HepG2 (cell line): ENCODE data around the gene TRIM49D1. TPM values are rescaled to one million over a fixed set of nuclear protein-coding genes. Genes with fewer than 3 reads are reported as not detected.
"Not testable (repeated sequence)": the region's sequence is repeated elsewhere in the genome, so short reads cannot be mapped to it uniquely, and the experiment has no call there.

Source experiments
- ATAC-seq: fragments of 200-7000 bp; cut with Tn5 transposase; 3 replicates; pipeline ENCODE4 v1.9.1; 2020; ENCODE audit warnings: mild to moderate bottlenecking, moderate library complexity
- BruUV-seq: library from RNA; stranded (reverse); fragments of 400-500 nt; replicated peaks from 2 replicates; lab custom pipeline; 2021; lab: Mats Ljungman, UMichigan
- CTCF ChIA-PET: fragments of 300-600 bp; formaldehyde crosslinking; extraction: SDS; loops from one replicate; lab custom pipeline; 2021; ENCODE audit warnings: low total read pairs, inconsistent platforms, low intra/inter-chr PET ratio; lab: Yijun Ruan, JAX
- POLR2A ChIA-PET: fragments of 350-600 bp; sonication (Branson Sonifier 250); formaldehyde crosslinking; loops from one replicate; lab custom pipeline; 2020; ENCODE audit warnings: antibody characterized with exemption, inconsistent platforms; lab: Yijun Ruan, JAX
- DNase-seq: peaks from one replicate; pipeline ENCODE4 v3.0.0-alpha.2; 2015; ENCODE audit warnings: low spot score
- FAIRE-seq: peaks from 3 replicates; lab custom pipeline; 2011; peaks lifted over from hg19 to GRCh38; lab: Jason Lieb, UNC
- H2AFZ ChIP-seq: one replicate; pipeline ENCODE4 v1.6.1; 2011; ENCODE audit warnings: low read length, inconsistent platforms
- H3K27ac ChIP-seq: fragments of 300-600 bp; 3 replicates; pipeline ENCODE4 v1.8.0; 2011; ENCODE audit warnings: mixed run types, mild to moderate bottlenecking, mixed read lengths, low read length, inconsistent platforms; ENCODE audit not compliant: insufficient read depth; ENCODE audit errors: extremely low read length
- H3K27me3 ChIP-seq, 2 experiments: fragments of 200-600 bp in 1 of 2; 2 replicates in 1 of 2; 3 replicates in 1 of 2; pipeline versions ENCODE4 v1.6.0 to v1.8.0; 2011; ENCODE audit warnings: low read length in 2 of 2, mild to moderate bottlenecking in 2 of 2, moderate library complexity in 2 of 2, inconsistent platforms in 1 of 2; ENCODE audit not compliant: insufficient read depth in 2 of 2, control insufficient read depth in 1 of 2
- H3K36me3 ChIP-seq, 2 experiments: fragments of 200-600 bp in 1 of 2; replicated peaks in 1 of 2; 2 replicates in 1 of 2; 3 replicates in 1 of 2; pipeline versions ENCODE4 v1.5.1 to v1.8.0; 2011; ENCODE audit warnings: low read length in 2 of 2, inconsistent platforms in 1 of 2; ENCODE audit not compliant: insufficient read depth in 2 of 2, control insufficient read depth in 1 of 2
- H3K4me1 ChIP-seq: 2 replicates; pipeline ENCODE4 v1.5.1; 2012; ENCODE audit warnings: low read length, inconsistent platforms; ENCODE audit not compliant: insufficient read depth
- H3K4me2 ChIP-seq: 2 replicates; pipeline ENCODE4 v1.6.0; 2011; ENCODE audit warnings: low read depth, low read length, inconsistent platforms
- H3K4me3 ChIP-seq, 3 experiments: fragments of 200-600 bp in 1 of 3; sonication (generic), shearing (Covaris generic) in 1 of 3; replicated peaks in 1 of 3; 2 replicates each; pipeline ENCODE4 v1.5.1; 2011 to 2016; ENCODE audit warnings: low read length in 3 of 3, inconsistent platforms in 2 of 3, low read depth in 2 of 3, mild to moderate bottlenecking in 2 of 3, control low read depth in 1 of 3, mixed read lengths in 1 of 3; ENCODE audit not compliant: insufficient read depth in 1 of 3
- H3K79me2 ChIP-seq: one replicate; pipeline ENCODE4 v1.6.1; 2011; ENCODE audit warnings: low read length, inconsistent platforms; ENCODE audit not compliant: insufficient read depth
- H3K9ac ChIP-seq: 2 replicates; pipeline ENCODE4 v1.6.0; 2011; ENCODE audit warnings: mild to moderate bottlenecking, low read depth, low read length, inconsistent platforms; ENCODE audit not compliant: insufficient read depth
- H3K9me3 ChIP-seq: 2 replicates; pipeline ENCODE4 v1.5.1; 2012; ENCODE audit warnings: mild to moderate bottlenecking, low read length
- H4K20me1 ChIP-seq: 2 replicates; pipeline ENCODE4 v1.6.0; 2011; ENCODE audit warnings: inconsistent platforms, mild to moderate bottlenecking, low read length, moderate library complexity; ENCODE audit not compliant: insufficient read depth
- WGBS: methylation state at CpG from one replicate; pipeline ENCODE4 v1.1.6; 2017; ENCODE audit warnings: low lambda C conversion rate; 5-methylcytosine and 5-hydroxymethylcytosine counted together
- in situ Hi-C: cut with HindIII; loops from 2 replicates; pipeline ENCODE4 v1.10.0; 2017; ENCODE audit warnings: low pct_unique_long_range_greater_than_20kb; ENCODE audit not compliant: extremely low pct_ligation_motif_present
- intact Hi-C: fragments of 100-400 bp; cut with micrococcal nuclease; formaldehyde crosslinking; loops from one replicate; pipeline ENCODE4 v1.10.0; 2022; ENCODE audit not compliant: unreplicated experiment
- polyA plus RNA-seq, 8 experiments: library from polyadenylated mRNA; depleted of rRNA in 3 of 8; stranded (reverse) in 7 of 8; unstranded in 1 of 8; fragments of >200 nt; fragmentation: Illumina TruSeq in 4 of 8; extraction: Trizol in 4 of 8; gene quantifications; 2 replicates each; pipeline versions ENCODE4 v1.2.1 to v1.2.3, GENCODE V29; 2011 to 2016; ENCODE audit warnings: low read depth in 4 of 8, missing spikeins in 1 of 8, mixed read lengths in 1 of 8; ENCODE audit not compliant: insufficient read depth in 1 of 8
- small RNA-seq, 3 experiments: library from RNA; depleted of rRNA; stranded (forward); fragments of <200 nt; gene quantifications; one replicate each; pipeline ENCODE3, GENCODE V24; 2012; ENCODE audit warnings: low read depth in 2 of 3, low replicate concordance in 1 of 3; ENCODE audit not compliant: insufficient read length in 3 of 3, insufficient read depth in 2 of 3
- total RNA-seq, 5 experiments: library from RNA; depleted of rRNA; stranded (reverse); fragments of >200 nt; fragmentation: Illumina TruSeq; extraction: Trizol; gene quantifications; 2 replicates each; pipeline ENCODE4 v1.2.3, GENCODE V29; 2016; ENCODE audit warnings: low read depth in 1 of 5

The TRIM49D1 gene
- total and polyA plus RNA-seq, 2 of the 13 experiments (the other 11 are each of a cell fraction or from before 2014, with no cell fraction given) = not detected

DNA sequence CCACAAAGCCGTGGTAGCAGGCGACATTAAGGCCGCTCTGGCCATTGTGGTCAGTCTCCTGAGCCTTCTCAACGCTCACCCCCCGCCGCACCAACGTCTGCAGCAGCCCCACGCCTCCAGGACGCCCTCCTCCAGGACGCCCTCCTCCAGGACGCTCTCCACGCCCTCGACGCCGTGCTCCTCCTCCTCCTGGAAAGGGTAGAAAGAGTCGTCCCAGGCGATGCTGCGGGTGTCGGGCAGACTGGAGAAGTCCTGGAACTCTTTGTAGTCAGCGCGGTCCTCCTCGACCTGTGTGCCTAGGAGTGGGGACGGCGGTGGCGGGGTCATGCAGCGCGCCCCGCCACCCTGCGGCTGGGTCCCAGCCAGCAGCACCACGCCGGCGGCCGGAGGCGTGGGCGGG lies 56.8 kb downstream of the TRIM49D1 start:
- BruUV-seq, H3K4me1 ChIP-seq, H2AFZ ChIP-seq, ATAC-seq, H4K20me1 ChIP-seq, H3K79me2 ChIP-seq, DNase-seq, H3K9me3 ChIP-seq, H3K27ac ChIP-seq, H3K27me3 ChIP-seq, intact Hi-C loops, H3K4me3 ChIP-seq, POLR2A ChIA-PET, H3K36me3 ChIP-seq, FAIRE-seq, CTCF ChIA-PET, in situ Hi-C loops, H3K4me2 ChIP-seq, H3K9ac ChIP-seq: not testable (repeated sequence)
- 65% methylated on average over 5 of the region's 35 CpGs for WGBS

DNA sequence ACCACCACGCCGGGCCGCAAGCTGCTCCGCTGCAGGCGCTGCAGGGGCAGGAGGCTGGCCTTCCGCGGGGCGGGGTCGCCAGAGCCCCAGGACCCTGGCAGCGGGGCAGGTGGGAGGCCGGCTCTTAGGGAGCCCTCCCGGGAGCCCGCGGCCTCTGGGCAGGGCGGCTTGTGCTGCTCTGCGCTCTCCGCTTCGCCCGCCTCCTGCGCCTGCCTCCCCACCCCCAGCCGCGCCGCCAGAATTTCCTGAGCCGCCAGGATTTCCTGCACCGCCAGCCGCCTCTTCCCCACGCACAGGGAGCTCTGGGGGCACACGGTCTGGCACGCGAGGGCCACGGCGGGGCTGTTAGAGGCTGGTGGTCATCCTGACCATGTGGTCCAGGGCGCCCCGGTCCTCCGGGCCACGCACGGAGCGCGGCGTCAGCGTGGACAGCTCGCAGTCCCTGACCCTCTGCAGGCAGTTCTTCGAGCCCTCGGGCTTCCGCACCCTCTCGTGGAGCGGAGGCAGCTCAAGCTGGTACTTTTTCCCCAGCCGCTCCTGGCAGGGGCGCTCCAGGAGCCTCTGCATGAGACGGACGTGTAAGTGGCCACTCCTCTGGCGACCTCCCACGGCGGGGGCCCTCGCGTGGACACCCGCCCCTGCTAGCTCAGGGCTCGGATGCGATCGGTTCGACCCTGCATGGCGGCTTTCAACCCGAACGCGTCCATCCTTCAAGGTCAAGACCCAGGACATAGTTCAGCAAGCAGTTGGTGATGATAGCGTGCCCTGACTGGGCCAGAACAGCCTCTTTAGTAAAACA lies 57.9 kb downstream of the TRIM49D1 start:
- in situ Hi-C loops, H3K4me3 ChIP-seq, H3K79me2 ChIP-seq, POLR2A ChIA-PET, ATAC-seq, H3K36me3 ChIP-seq, H3K27ac ChIP-seq, H3K27me3 ChIP-seq, H3K9me3 ChIP-seq, BruUV-seq, H4K20me1 ChIP-seq, FAIRE-seq, H3K4me2 ChIP-seq, H3K4me1 ChIP-seq, H3K9ac ChIP-seq, intact Hi-C loops, DNase-seq, CTCF ChIA-PET, H2AFZ ChIP-seq: not testable (repeated sequence)
- 30% methylated on average over 17 of the region's 66 CpGs for WGBS

Small RNA genes lying within 50 kb of the gene (small RNA-seq; reads per million reads assigned to genes)
- gene AP004607.1 = 0 reads per million in 3 experiments

Other genes with a start within 250 kb of the TRIM49D1 start
- gene TRIM77, start 211.9 kb downstream of the TRIM49D1 start, total RNA-seq (2016; rRNA removed; fragmentation: Illumina TruSeq; extraction: Trizol) = not detected in 2 replicates
- not detected in 2 replicates for gene TRIM77, start 211.9 kb downstream of the TRIM49D1 start, polyA plus RNA-seq (2011; rRNA removed)
- not detected in 2 replicates for gene TRIM49, start 113.7 kb downstream of the TRIM49D1 start, total RNA-seq (2016; rRNA removed; fragmentation: Illumina TruSeq; extraction: Trizol)
- not detected in 2 replicates for gene TRIM49, start 113.7 kb downstream of the TRIM49D1 start, polyA plus RNA-seq (2011; rRNA removed)
- not detected in 2 replicates for gene TRIM64B, start 43.8 kb downstream of the TRIM49D1 start, total RNA-seq (2016; rRNA removed; fragmentation: Illumina TruSeq; extraction: Trizol)
- not detected in 2 replicates for gene TRIM64B, start 43.8 kb downstream of the TRIM49D1 start, polyA plus RNA-seq (2011; rRNA removed)
- not detected in 2 replicates for gene TRIM49D2, start 1.8 kb upstream of the TRIM49D1 start, total RNA-seq (2016; rRNA removed; fragmentation: Illumina TruSeq; extraction: Trizol)
- not detected in 2 replicates for gene TRIM49D2, start 1.8 kb upstream of the TRIM49D1 start, polyA plus RNA-seq (2011; rRNA removed)
- not detected in 2 replicates for gene TRIM64, start 43.8 kb upstream of the TRIM49D1 start, total RNA-seq (2016; rRNA removed; fragmentation: Illumina TruSeq; extraction: Trizol)
- not detected in 2 replicates for gene TRIM64, start 43.8 kb upstream of the TRIM49D1 start, polyA plus RNA-seq (2011; rRNA removed)
- gene TRIM49C, start 108.9 kb upstream of the TRIM49D1 start, total RNA-seq (2016; rRNA removed; fragmentation: Illumina TruSeq; extraction: Trizol) = not detected in 2 replicates
- not detected in 2 replicates for gene TRIM49C, start 108.9 kb upstream of the TRIM49D1 start, polyA plus RNA-seq (2011; rRNA removed)
- gene UBTFL1, start 163.7 kb upstream of the TRIM49D1 start, total RNA-seq (2016; rRNA removed; fragmentation: Illumina TruSeq; extraction: Trizol) = not detected in 2 replicates
- gene UBTFL1, start 163.7 kb upstream of the TRIM49D1 start, polyA plus RNA-seq (2011; rRNA removed) = not detected in 2 replicates
- 5.5 and 8.0 TPM in 2 replicates for gene NAALAD2, start 212.4 kb upstream of the TRIM49D1 start, total RNA-seq (2016; rRNA removed; fragmentation: Illumina TruSeq; extraction: Trizol)
- 8.9 and 9.4 TPM in 2 replicates for gene NAALAD2, start 212.4 kb upstream of the TRIM49D1 start, polyA plus RNA-seq (2011; rRNA removed)